ENCODE data around the gene MSL2. TPM values are rescaled to one million over a fixed set of nuclear protein-coding genes. Genes with fewer than 3 reads are reported as not detected.
A peak's percentile ranks its signal among the peaks of the same experiment; 100 is the strongest.
"Not testable (repeated sequence)": the region's sequence is repeated elsewhere in the genome, so short reads cannot be mapped to it uniquely, and the experiment has no call there.

The MSL2 gene
- total and polyA plus RNA-seq, 3 donors from 2014 or later: 33.9 to 56.9 (median 48.7) TPM

DNA sequence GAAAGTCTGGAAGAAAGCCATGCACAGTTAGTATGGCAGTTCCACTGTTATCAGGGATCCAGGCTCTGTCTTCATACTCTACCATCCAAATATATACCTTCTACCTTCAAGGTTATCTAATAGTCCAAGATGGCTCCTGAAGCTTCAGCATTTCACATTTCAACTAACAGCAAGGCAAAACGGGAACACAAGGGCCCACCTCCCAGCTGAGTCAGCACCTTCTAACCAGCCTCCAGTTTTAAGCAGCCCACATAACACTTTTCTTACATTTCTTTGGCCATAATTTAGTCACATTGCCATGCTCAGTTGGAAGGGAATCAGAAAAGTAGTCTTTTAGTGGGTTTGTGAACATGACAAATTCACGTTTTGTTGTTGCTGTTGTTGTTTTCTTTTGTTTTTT, 15.4 kb upstream of the MSL2 start:
- 83 to 84% methylated on average over 2 of the region's 2 CpGs for WGBS, 2 donors
- no peak for DNase-seq

DNA sequence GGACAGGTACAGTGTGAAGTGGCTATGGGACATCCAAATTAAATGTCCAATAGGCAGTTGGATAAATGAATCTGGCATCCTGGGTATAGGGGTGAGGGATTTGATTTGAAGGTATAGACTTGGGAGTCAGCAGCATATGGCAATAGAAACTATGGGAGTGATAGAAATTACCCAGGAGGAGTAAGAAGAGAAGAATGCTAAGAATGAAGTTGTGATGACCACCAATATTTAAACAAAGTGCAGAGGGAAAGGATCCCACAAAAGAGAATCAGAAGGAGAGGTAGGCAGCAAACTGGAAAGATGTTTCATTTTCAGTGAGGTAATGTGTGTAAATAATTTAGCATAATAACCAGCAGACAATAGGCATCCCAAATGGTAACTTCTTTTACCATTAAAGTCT, 13.8 kb upstream of the MSL2 start:
- no peak for TF ChIP-seq POLR2A (IDR thresholded peaks at IDR 0.05)
- TF ChIP-seq CTCF (IDR thresholded peaks at IDR 0.05): no peak
- no peaks in the 10 kb centered on the region for H3K27me3 ChIP-seq
- H3K4me3 ChIP-seq: no peak overlapping the region
- no peaks in the 10 kb centered on the region for H3K4me1 ChIP-seq
- no peaks in the 10 kb centered on the region for H3K9me3 ChIP-seq
- intact Hi-C loops (cut with DNase I; ENCODE audit: low total_unique reads): no loop called here
- H3K27ac ChIP-seq: no peak overlapping the region
- no peak for DNase-seq
- no peaks in the 10 kb centered on the region for H3K36me3 ChIP-seq (ENCODE audit: low read depth, missing control alignments)

More for the DNA sequence above, 15.4 kb upstream of the MSL2 start:
- Histone ChIP-seq H3K36me3 (ENCODE audit: low read depth, missing control alignments) (no peaks in the 10 kb centered on the region), H3K9me3 (no peaks in the 10 kb centered on the region), H3K27ac (no peak overlapping the region), H3K4me1 (no peaks in the 10 kb centered on the region), H3K27me3 (no peaks in the 10 kb centered on the region), H3K4me3 (no peak overlapping the region)
- TF ChIP-seq POLR2A (IDR thresholded peaks at IDR 0.05): no peak
- TF ChIP-seq CTCF (IDR thresholded peaks at IDR 0.05): no peak
- intact Hi-C loops (cut with DNase I; ENCODE audit: low total_unique reads): no loop called here

DNA sequence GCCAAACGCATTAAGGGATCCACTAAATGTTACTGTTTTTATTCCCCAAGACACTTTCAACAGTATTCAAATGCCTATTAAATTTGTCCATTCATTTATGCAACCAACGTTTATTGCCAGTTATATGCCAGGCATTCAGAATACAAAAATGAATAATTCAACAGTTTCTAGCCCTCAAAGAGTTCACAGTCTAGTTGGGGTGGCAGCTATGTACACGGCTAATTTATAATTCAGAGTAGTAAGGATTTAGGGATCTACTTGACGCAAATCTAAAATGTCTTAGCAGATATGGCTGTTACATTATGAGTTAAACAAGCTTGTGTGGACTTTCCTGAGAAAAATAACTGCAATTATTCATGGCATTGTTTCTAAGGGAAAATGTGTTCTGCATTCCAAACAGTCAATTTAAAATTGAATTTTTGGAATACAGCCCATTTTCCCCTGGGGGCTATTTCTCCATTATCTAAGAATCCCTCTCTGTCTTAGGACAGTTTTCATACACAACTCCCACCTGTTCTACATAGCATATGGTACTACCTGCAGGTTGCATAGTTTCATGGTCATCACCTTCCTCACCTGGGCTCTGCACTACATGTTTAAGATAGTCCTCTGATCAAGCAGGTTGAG, 11.5 kb upstream of the MSL2 start:
- no peak overlapping the region for H3K27ac ChIP-seq
- H3K4me3 ChIP-seq: no peak overlapping the region
- H3K27me3 ChIP-seq: no peaks in the 10 kb centered on the region
- H3K9me3 ChIP-seq: no peaks in the 10 kb centered on the region
- WGBS, 2 donors: 72 to 84% methylated on average over 4 of the region's 4 CpGs
- no peak for TF ChIP-seq POLR2A (IDR thresholded peaks at IDR 0.05)
- TF ChIP-seq CTCF (IDR thresholded peaks at IDR 0.05): no peak
- intact Hi-C loops (cut with DNase I; ENCODE audit: low total_unique reads): no loop called here
- no peaks in the 10 kb centered on the region for H3K36me3 ChIP-seq (ENCODE audit: low read depth, missing control alignments)
- no peaks in the 10 kb centered on the region for H3K4me1 ChIP-seq
- no peak for DNase-seq

GRCh38 chr3:136199219-136199618, 3.1 kb upstream of the MSL2 start:
- 96% methylated on average over 5 of the region's 5 CpGs for WGBS, 2 donors
- peaks cover 13% of the 10 kb centered on the region for H3K4me1 ChIP-seq
- not testable (repeated sequence) for H3K9me3 ChIP-seq; H3K4me3 ChIP-seq; H3K27ac ChIP-seq; H3K27me3 ChIP-seq; H3K36me3 ChIP-seq (ENCODE audit: low read depth, missing control alignments); DNase-seq
- intact Hi-C loops (cut with DNase I; ENCODE audit: low total_unique reads): loop anchor here (5.0 to 10.0 kb wide), 2 partner anchors 53 to 124 kb away; partner anchors contain the start of gene PCCB

DNA sequence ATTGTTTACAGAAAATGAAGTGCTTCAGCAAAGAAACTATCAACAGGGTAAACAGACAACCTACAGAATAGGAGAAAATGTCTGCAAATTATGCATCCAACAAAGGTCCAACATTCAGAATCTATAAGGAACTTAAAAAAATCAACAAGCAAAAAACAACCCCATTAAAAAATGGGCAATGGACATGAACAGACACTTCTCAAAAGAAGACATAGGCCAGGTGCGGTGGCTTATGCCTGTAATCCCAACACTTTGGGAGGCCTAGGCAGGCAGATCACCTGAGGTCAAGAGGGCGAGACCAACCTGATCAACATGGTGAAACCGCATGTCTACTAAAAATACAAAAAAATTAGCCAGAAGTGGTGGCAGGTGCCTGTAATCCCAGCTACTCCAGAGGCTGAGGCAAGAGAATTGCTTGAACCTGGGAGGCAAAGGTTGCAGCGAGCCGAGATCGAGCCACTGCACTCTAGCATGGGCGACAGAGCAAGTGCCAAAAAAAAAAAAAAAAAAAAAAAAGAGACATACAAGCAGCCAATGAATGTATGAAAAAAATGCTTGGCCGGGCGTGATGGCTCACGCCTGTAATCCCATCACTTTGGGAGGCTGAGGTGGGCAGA, 2.4 kb upstream of the MSL2 start:
- H3K4me3 ChIP-seq; H3K27me3 ChIP-seq; H3K9me3 ChIP-seq; DNase-seq; H3K36me3 ChIP-seq (ENCODE audit: low read depth, missing control alignments): not testable (repeated sequence)
- intact Hi-C loops (cut with DNase I; ENCODE audit: low total_unique reads): loop anchor here (5.0 to 10.0 kb wide), 2 partner anchors 54 to 124 kb away; partner anchors contain the start of gene PCCB
- peak overlapping the region; percentile 21 to 100 for H3K27ac ChIP-seq
- peaks cover 13% of the 10 kb centered on the region for H3K4me1 ChIP-seq
- 95% methylated on average over 10 of the region's 10 CpGs for WGBS, 2 donors

Measured in testis (tissue), 3 donors.